AG04450 (cell line): Measurements from ENCODE around the gene CDKN1C. TPM values are rescaled to one million over a fixed set of nuclear protein-coding genes. Genes with fewer than 3 reads are reported as not detected.
A peak's percentile ranks its signal among the peaks of the same experiment; 100 is the strongest.

ENCODE experiments used
- CTCF ChIA-PET: fragments of 300-600, 350-600 bp; formaldehyde crosslinking; extraction: SDS; loops from one replicate; lab custom pipeline; 2022; ENCODE audit warnings: antibody characterized with exemption, inconsistent platforms; lab: Charles Lee
- POLR2A ChIA-PET: fragments of 350-600 bp; formaldehyde crosslinking; extraction: SDS; loops from one replicate; lab custom pipeline; 2021; ENCODE audit warnings: antibody characterized with exemption, inconsistent platforms; lab: Yijun Ruan, JAX
- DNase-seq: peaks from one replicate; pipeline ENCODE4 v3.0.0-alpha.2; 2011; ENCODE audit warnings: low read depth, low spot score
- H3K27ac ChIP-seq: one replicate; pipeline ENCODE4 v1.5.1; 2012; ENCODE audit warnings: low read depth, low read length, control low read depth
- H3K27me3 ChIP-seq: one replicate; pipeline ENCODE4 v1.6.0; 2012; ENCODE audit warnings: low read length; ENCODE audit not compliant: control insufficient read depth, insufficient read depth
- H3K4me3 ChIP-seq: 2 replicates; pipeline ENCODE4 v1.5.1; 2011; ENCODE audit warnings: mild to moderate bottlenecking, low read depth, low read length, control low read depth
- H3K9me3 ChIP-seq: 2 replicates; pipeline ENCODE4 v1.5.1; 2012; ENCODE audit warnings: low read length; ENCODE audit not compliant: control insufficient read depth, insufficient read depth
- polyA plus RNA-seq: library from polyadenylated mRNA; depleted of rRNA; stranded (reverse); fragments of >200 nt; gene quantifications from 2 replicates; pipeline ENCODE4 v1.2.3, GENCODE V29; 2011
- TF ChIP-seq, protein P1 (sequence below): IDR thresholded peaks from 2 replicates; pipeline ENCODE4 v1.5.1; 2011; ENCODE audit warnings: low read depth, low read length, control low read depth, inconsistent platforms

Gene CDKN1C
- polyA plus RNA-seq, 1 experiment = 8.1 TPM

DNA sequence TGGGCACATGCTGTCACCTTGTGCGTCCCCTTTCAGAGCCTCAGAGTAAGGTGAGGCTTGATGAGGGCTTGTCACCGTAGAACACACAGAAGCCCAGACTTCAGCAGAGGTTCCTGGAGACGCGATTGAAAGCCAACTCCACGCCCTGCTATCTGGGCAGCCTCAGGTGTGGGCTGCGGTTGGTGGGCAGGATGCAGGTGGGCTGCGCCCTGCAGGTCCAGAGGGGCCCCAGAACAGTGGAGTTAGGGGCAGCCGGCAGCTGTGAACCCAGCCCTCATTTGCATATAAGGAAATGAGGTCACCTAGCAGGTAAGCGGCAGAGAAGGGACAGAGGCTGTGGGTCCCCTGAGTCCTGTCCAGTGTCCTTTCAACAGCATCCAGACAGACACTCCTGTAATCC is 28.2 kb upstream of the CDKN1C start:
- Histone ChIP-seq H3K4me3 (no peak overlapping the region), H3K9me3 (no peaks in the 10 kb centered on the region; the same call in 1 of the 2 replicates), H3K27ac (no peak overlapping the region), H3K27me3 (no peaks in the 10 kb centered on the region)
- CTCF ChIA-PET = interaction anchor here (0.8 to 1.0 kb wide), 2 partner anchors 22 to 381 kb away, joined by 4 to 5 read pairs; no protein-coding TSS in a partner anchor
- POLR2A ChIA-PET = interaction anchor here (1.2 kb wide), 1 partner anchor 15 kb away, joined by 9 read pairs; the partner anchor contains the start of gene PHLDA2
- no peak for DNase-seq
- TF ChIP-seq, protein P1, sequence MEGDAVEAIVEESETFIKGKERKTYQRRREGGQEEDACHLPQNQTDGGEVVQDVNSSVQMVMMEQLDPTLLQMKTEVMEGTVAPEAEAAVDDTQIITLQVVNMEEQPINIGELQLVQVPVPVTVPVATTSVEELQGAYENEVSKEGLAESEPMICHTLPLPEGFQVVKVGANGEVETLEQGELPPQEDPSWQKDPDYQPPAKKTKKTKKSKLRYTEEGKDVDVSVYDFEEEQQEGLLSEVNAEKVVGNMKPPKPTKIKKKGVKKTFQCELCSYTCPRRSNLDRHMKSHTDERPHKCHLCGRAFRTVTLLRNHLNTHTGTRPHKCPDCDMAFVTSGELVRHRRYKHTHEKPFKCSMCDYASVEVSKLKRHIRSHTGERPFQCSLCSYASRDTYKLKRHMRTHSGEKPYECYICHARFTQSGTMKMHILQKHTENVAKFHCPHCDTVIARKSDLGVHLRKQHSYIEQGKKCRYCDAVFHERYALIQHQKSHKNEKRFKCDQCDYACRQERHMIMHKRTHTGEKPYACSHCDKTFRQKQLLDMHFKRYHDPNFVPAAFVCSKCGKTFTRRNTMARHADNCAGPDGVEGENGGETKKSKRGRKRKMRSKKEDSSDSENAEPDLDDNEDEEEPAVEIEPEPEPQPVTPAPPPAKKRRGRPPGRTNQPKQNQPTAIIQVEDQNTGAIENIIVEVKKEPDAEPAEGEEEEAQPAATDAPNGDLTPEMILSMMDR = no peak

DNA sequence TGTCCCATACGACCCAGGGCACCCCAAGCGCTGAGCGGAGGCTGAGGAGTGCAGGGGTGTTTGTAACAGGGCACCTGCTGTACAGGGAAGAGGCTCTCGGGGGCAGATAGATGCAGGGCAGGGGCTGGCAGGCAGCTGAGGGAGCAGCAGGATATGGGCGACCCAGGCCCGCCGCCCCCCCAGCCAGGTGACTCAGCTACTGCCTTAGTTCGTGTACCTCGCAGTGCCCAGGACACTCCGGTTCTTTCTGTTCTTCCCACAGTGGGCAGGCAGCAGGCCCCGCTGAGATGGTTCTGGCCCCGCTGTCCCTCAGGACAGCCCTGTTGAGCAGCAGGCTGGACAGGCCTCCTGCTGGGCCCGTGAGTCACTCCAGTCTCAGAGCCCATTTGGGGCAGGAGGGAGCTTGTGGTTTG is 27.4 kb upstream of the CDKN1C start:
- Histone ChIP-seq H3K9me3 (no peaks in the 10 kb centered on the region; the same call in 1 of the 2 replicates), H3K27me3 (no peaks in the 10 kb centered on the region), H3K27ac (no peak overlapping the region), H3K4me3 (no peak overlapping the region)
- TF ChIP-seq, protein P1 = 0 out of 2 replicates have a peak, but pooled peaks have one; percentile 13
- DNase-seq = no peak
- ChIA-PET CTCF (interaction anchor here (0.8 to 1.0 kb wide), 2 partner anchors 21 to 381 kb away, joined by 4 to 5 read pairs; no protein-coding TSS in a partner anchor), POLR2A (interaction anchor here (0.6 to 1.2 kb wide), 2 partner anchors 11 to 16 kb away, joined by 5 to 9 read pairs; partner anchors contain the start of gene PHLDA2)

DNA sequence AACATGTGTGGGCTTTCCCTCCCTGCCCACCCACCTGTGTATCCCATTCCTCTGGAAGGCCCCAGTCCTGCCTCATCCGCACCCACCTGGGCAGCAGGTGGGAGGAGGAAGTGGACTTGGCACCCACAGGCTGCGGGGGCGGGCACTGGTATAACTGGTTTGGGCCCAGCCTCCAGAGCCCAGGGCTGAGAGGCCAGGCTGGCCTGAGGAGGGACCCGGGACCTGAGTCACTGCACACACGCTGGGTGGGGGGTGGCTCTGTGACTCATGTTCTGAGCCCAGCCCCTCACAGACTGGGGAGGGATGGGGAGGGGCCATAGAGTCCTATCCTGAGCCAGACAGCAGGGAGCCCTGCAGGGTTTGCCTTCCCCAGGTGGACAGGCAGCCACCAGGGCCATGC is 26.9 kb upstream of the CDKN1C start:
- H3K4me3 ChIP-seq = no peak overlapping the region
- TF ChIP-seq, protein P1 = no peak
- ChIA-PET CTCF (interaction anchor here (1.2 kb wide), 1 partner anchor 381 kb away, joined by 3 read pairs; no protein-coding TSS in a partner anchor), POLR2A (interaction anchor here (1.0 to 1.2 kb wide), 3 partner anchors 10 to 17 kb away, joined by 3 to 9 read pairs (median 5); partner anchors contain the start of gene PHLDA2)
- H3K27me3 ChIP-seq = no peaks in the 10 kb centered on the region
- H3K9me3 ChIP-seq = no peaks in the 10 kb centered on the region; the same call in 1 of the 2 replicates
- DNase-seq = no peak
- H3K27ac ChIP-seq = peak overlapping the region; percentile 3

DNA sequence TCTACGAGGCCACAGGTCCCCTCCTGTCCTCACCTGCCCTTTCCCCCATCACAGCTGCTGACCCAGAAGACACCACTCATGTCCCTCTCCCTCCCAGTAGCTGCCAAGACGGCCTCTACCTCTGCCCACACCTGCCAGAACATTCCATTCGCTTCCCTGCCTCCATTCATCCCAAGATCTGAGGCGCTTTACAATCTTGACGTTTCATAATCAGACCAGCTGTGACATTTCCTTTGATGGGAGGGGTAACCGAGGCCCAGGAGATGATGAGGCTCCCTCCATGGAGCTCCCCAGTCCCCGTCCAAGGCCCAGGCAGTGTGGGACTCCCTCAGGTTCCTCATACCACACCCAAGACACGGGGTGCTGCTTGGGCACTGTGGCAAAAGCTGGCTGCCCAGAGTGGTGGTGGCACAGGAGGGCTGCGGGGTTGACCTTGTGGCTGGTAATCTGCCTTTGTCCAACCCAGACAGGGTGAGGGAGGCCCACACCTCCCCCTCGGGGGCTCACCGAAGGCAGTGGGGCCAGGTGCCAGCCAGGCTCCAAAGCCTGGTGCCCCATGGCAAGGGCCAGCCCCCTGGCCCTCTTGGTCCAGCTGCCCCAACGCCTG is 26.3 kb upstream of the CDKN1C start:
- no peaks in the 10 kb centered on the region for H3K27me3 ChIP-seq
- no peaks in the 10 kb centered on the region; the same call in 1 of the 2 replicates for H3K9me3 ChIP-seq
- H3K4me3 ChIP-seq = no peak overlapping the region
- TF ChIP-seq, protein P1 = no peak
- CTCF ChIA-PET = interaction anchor here (0.6 to 1.2 kb wide), 2 partner anchors 35 to 380 kb away, joined by 3 read pairs; no protein-coding TSS in a partner anchor
- no peak for DNase-seq
- H3K27ac ChIP-seq = no peak overlapping the region
- POLR2A ChIA-PET = interaction anchor here (1.0 to 1.2 kb wide), 2 partner anchors 9 to 17 kb away, joined by 3 to 5 read pairs; partner anchors contain the start of gene PHLDA2
